Measurements from ENCODE around the gene CPLX3.

The CPLX3 gene

GRCh38 chr15:74815121-74815934, 11.1 kb upstream of the CPLX3 start:
- TF ChIP-seq, protein P1, sequence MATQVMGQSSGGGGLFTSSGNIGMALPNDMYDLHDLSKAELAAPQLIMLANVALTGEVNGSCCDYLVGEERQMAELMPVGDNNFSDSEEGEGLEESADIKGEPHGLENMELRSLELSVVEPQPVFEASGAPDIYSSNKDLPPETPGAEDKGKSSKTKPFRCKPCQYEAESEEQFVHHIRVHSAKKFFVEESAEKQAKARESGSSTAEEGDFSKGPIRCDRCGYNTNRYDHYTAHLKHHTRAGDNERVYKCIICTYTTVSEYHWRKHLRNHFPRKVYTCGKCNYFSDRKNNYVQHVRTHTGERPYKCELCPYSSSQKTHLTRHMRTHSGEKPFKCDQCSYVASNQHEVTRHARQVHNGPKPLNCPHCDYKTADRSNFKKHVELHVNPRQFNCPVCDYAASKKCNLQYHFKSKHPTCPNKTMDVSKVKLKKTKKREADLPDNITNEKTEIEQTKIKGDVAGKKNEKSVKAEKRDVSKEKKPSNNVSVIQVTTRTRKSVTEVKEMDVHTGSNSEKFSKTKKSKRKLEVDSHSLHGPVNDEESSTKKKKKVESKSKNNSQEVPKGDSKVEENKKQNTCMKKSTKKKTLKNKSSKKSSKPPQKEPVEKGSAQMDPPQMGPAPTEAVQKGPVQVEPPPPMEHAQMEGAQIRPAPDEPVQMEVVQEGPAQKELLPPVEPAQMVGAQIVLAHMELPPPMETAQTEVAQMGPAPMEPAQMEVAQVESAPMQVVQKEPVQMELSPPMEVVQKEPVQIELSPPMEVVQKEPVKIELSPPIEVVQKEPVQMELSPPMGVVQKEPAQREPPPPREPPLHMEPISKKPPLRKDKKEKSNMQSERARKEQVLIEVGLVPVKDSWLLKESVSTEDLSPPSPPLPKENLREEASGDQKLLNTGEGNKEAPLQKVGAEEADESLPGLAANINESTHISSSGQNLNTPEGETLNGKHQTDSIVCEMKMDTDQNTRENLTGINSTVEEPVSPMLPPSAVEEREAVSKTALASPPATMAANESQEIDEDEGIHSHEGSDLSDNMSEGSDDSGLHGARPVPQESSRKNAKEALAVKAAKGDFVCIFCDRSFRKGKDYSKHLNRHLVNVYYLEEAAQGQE (IDR thresholded peaks at IDR 0.05; ENCODE audit: insufficient read depth in 1 of 2, low read depth in 2 of 2, low read length in 2 of 2) = no peak
- TF ChIP-seq FOXP2 (optimal IDR thresholded peaks at IDR 0.05; ENCODE audit: borderline replicate concordance, extremely low read depth, extremely low read length, insufficient read depth) (no peak), SIN3A (IDR thresholded peaks at IDR 0.05; ENCODE audit: borderline replicate concordance, insufficient read depth, low read length) (no peak), POLR2AphosphoS5 (IDR thresholded peaks at IDR 0.05; ENCODE audit: low read depth, low read length) (no peak), TAF1 (IDR thresholded peaks at IDR 0.05; ENCODE audit: borderline replicate concordance, insufficient read depth, low read length) (no peak)

DNA sequence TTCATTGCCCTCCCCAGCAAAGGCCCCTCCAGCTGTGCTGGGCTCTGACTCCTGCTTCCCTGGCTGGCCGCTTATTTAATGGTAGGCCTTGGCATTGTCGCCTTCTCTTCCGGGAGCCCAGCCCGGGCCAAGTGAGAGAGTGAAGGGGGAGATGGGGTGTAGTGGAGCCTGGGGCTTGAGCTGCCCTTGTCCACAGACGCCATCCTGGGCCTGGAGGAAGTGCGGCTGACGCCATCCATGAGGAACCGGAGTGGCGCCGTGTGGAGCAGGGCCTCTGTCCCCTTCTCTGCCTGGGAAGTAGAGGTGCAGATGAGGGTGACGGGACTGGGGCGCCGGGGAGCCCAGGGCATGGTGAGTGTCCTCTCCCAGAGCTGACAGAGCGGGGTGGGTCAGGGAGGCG, 10.5 kb upstream of the CPLX3 start:
- TF ChIP-seq POLR2AphosphoS5 (IDR thresholded peaks at IDR 0.05; ENCODE audit: low read depth, low read length) (no peak), SIN3A (IDR thresholded peaks at IDR 0.05; ENCODE audit: borderline replicate concordance, insufficient read depth, low read length) (no peak), TAF1 (IDR thresholded peaks at IDR 0.05; ENCODE audit: borderline replicate concordance, insufficient read depth, low read length) (no peak), FOXP2 (optimal IDR thresholded peaks at IDR 0.05; ENCODE audit: borderline replicate concordance, extremely low read depth, extremely low read length, insufficient read depth) (no peak)
- TF ChIP-seq, protein P1 (IDR thresholded peaks at IDR 0.05; ENCODE audit: insufficient read depth in 1 of 2, low read depth in 2 of 2, low read length in 2 of 2) = no peak

GRCh38 chr15:74816624-74817369, 9.6 kb upstream of the CPLX3 start:
- TF ChIP-seq TAF1 (IDR thresholded peaks at IDR 0.05; ENCODE audit: borderline replicate concordance, insufficient read depth, low read length) (no peak), FOXP2 (optimal IDR thresholded peaks at IDR 0.05; ENCODE audit: borderline replicate concordance, extremely low read depth, extremely low read length, insufficient read depth) (no peak), SIN3A (IDR thresholded peaks at IDR 0.05; ENCODE audit: borderline replicate concordance, insufficient read depth, low read length) (no peak), POLR2AphosphoS5 (IDR thresholded peaks at IDR 0.05; ENCODE audit: low read depth, low read length) (no peak)
- TF ChIP-seq, protein P1 (IDR thresholded peaks at IDR 0.05; ENCODE audit: insufficient read depth in 1 of 2, low read depth in 2 of 2, low read length in 2 of 2) = no peak

- TF ChIP-seq POLR2AphosphoS5 (IDR thresholded peaks at IDR 0.05; ENCODE audit: low read depth, low read length) = no peak
- no peak for TF ChIP-seq TAF1 (IDR thresholded peaks at IDR 0.05; ENCODE audit: borderline replicate concordance, insufficient read depth, low read length)
- TF ChIP-seq, protein P1 (IDR thresholded peaks at IDR 0.05; ENCODE audit: insufficient read depth in 1 of 2, low read depth in 2 of 2, low read length in 2 of 2) = no peak
- no peak for TF ChIP-seq SIN3A (IDR thresholded peaks at IDR 0.05; ENCODE audit: borderline replicate concordance, insufficient read depth, low read length)
- TF ChIP-seq FOXP2 (optimal IDR thresholded peaks at IDR 0.05; ENCODE audit: borderline replicate concordance, extremely low read depth, extremely low read length, insufficient read depth) = no peak
These were observed 9.1 kb upstream of the CPLX3 start for GRCh38 chr15:74817370-74817737.
